Activated CD4-positive, alpha-beta memory T cell treated with anti-CD3 and anti-CD28 coated beads, Interleukin-2, amount 10 ng/mL, durations not matched to agents 7 days and 5 days (primary cell): ENCODE results near the gene SPESP1. TPM values are rescaled to one million over a fixed set of nuclear protein-coding genes. Genes with fewer than 3 reads are reported as not detected.
"Not testable (repeated sequence)": the region's sequence is repeated elsewhere in the genome, so short reads cannot be mapped to it uniquely, and the experiment has no call there.

Experiments
- CTCF ChIA-PET: fragments of 350-600 bp; sonication (Branson Sonifier 250); formaldehyde crosslinking; loops from one replicate; lab custom pipeline; 2021; ENCODE audit warnings: antibody characterized with exemption, inconsistent platforms; lab: Charles Lee
- POLR2A ChIA-PET: fragments of 350-600 bp; sonication (Branson Sonifier 250); formaldehyde crosslinking; loops from one replicate; lab custom pipeline; 2021; ENCODE audit warnings: antibody characterized with exemption; lab: Charles Lee
- DNase-seq: peaks from one replicate; pipeline ENCODE4 v3.0.0-alpha.2; 2020
- H3K27ac Mint-ChIP-seq: one replicate; pipeline ENCODE4 v1.8.0; 2021; ENCODE audit warnings: mild to moderate bottlenecking, mixed read lengths
- H3K27me3 Mint-ChIP-seq: one replicate; pipeline ENCODE4 v1.8.0; 2021; ENCODE audit warnings: mixed read lengths
- H3K36me3 Mint-ChIP-seq: one replicate; pipeline ENCODE4 v1.8.0; 2021; ENCODE audit warnings: low read depth, mixed read lengths
- H3K4me1 Mint-ChIP-seq: one replicate; pipeline ENCODE4 v1.8.0; 2021; ENCODE audit warnings: mixed read lengths
- H3K4me3 Mint-ChIP-seq: one replicate; pipeline ENCODE4 v1.8.0; 2021; ENCODE audit warnings: mild to moderate bottlenecking, mixed read lengths
- H3K9me3 Mint-ChIP-seq: one replicate; pipeline ENCODE4 v1.8.0; 2021; ENCODE audit warnings: mixed read lengths
- total RNA-seq, 2 experiments: library from RNA; stranded (reverse); gene quantifications; one replicate each; pipeline ENCODE4 v1.2.3, GENCODE V29; 2021

Gene SPESP1
- total RNA-seq, 2 experiments from 2014 or later, result 1.1 TPM

DNA sequence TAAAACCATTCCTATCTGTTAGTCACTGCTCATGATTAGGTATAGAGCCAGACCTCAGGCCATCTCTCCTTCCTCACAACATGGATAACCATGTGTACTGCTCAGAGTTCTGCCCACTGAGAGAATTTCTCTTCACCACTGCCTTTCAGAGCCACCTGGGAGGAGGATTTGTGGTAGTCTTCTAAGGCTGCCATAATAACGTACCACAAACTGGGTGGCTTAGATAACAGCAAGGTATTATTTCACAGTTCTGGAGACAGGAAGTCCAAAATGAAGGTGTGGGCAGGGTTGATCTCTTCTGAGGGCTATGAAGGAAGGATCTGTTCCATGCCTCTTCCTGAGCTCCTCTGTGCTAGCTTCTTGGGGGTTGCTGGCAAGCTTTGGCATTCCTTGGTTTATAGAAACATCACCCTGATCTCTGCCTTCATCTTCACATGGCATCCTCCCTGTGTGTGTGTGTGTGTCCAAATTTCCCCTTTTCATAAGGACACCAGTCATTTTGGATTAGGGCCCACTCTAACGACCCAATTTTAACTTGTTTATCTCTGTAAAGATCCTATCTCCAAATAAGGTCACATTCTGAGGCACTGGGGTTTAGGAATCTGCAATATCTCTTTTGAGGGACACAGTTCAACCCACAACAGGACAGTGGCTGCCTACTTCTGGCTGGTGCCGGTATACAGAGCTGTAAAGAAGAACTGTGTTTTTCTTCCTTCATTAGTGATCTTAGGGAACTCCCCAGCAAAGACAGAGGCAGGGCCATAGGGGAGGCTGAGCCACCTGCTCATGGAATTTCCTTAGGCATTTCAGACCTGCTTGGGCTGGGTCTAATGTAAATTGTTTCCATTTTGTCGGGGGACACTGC lies 42.1 kb downstream of the SPESP1 start:
- no peak for DNase-seq
- Mint-ChIP-seq H3K4me3 (no peak overlapping the region), H3K9me3 (peaks cover 8% of the 10 kb centered on the region), H3K27ac (no peak overlapping the region), H3K4me1 (no peaks in the 10 kb centered on the region), H3K36me3 (no peaks in the 10 kb centered on the region), H3K27me3 (peaks cover 36% of the 10 kb centered on the region)
- POLR2A ChIA-PET, result no interaction called here
- CTCF ChIA-PET, result no interaction called here

DNA sequence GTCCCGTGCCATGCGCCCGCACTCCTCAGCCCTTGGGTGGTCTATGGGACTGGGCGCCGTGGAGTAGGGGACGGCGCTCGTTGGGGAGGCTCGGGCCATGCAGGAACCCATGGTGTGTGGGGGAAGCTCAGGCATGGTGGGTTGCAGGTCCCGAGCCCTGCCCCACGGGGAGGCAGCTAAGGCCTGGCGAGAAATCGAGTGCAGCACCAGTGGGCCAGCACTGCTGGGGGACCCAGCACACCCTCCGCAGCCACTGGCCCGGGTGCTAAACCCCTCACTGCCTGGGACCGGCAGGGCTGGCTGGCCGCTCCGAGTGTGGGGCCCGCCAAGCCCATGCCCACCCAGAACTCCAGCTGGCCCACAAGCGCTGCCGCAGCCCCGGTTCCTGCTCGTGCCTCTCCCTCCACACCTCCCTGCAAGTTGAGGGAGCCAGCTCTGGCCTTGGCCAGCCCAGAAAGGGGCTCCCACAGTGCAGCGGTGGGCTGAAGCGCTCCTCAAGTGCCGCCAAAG lies 45.4 kb downstream of the SPESP1 start:
- peaks cover 18% of the 10 kb centered on the region for H3K27me3 Mint-ChIP-seq
- H3K27ac Mint-ChIP-seq, H3K36me3 Mint-ChIP-seq, H3K9me3 Mint-ChIP-seq, DNase-seq, POLR2A ChIA-PET, H3K4me1 Mint-ChIP-seq, H3K4me3 Mint-ChIP-seq: not testable (repeated sequence)
- CTCF ChIA-PET, result interaction anchor here (1.4 kb wide), 1 partner anchor 54 kb away, joined by 3 read pairs; no protein-coding TSS in a partner anchor

DNA sequence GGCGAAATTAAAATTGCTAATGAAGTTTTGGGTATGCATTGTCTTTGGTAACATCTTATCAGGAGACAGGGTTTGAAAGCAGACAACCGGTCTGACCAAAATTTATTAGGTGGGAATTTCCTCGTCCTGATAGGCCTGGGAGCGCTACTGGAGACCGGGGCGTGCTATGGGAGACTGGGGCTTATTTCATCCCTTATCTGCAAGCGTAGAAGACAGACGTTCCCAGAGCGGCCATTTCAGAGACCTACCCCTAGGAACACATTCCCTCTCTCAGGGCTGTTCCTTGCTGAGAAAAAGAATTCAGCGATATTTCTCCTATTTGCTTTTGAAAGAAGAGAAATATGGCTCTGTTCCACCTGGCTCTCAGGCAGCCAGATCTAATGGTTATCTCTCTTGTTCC lies 47.1 kb downstream of the SPESP1 start:
- H3K27ac Mint-ChIP-seq, POLR2A ChIA-PET, CTCF ChIA-PET, H3K4me3 Mint-ChIP-seq, H3K9me3 Mint-ChIP-seq, H3K36me3 Mint-ChIP-seq, DNase-seq, H3K4me1 Mint-ChIP-seq: not testable (repeated sequence)
- H3K27me3 Mint-ChIP-seq, result peaks cover 14% of the 10 kb centered on the region

DNA sequence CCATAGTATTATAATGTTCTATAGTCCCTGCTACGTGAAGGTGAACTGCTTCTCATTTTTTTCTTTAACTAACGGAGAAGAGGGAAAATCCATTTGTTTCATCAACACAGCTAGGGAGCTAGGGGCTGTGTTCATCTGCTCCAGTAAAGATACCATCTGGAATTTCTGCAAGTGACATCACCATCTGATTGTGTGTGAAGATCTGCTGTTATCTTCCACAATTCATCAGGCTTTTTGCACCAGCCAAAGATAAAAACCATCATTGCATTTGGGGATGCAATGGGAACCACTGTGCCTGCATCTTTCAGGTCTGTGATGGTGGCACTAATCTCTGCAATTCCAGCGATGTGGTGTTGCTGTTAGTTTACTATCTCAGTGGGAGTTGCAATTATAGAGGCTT lies 48.7 kb downstream of the SPESP1 start:
- Mint-ChIP-seq H3K4me1 (no peaks in the 10 kb centered on the region), H3K27me3 (peaks cover 8% of the 10 kb centered on the region), H3K4me3 (no peak overlapping the region), H3K27ac (no peak overlapping the region), H3K9me3 (no peaks in the 10 kb centered on the region), H3K36me3 (no peaks in the 10 kb centered on the region)
- POLR2A ChIA-PET, result no interaction called here
- DNase-seq, result no peak
- CTCF ChIA-PET, result no interaction called here

DNA sequence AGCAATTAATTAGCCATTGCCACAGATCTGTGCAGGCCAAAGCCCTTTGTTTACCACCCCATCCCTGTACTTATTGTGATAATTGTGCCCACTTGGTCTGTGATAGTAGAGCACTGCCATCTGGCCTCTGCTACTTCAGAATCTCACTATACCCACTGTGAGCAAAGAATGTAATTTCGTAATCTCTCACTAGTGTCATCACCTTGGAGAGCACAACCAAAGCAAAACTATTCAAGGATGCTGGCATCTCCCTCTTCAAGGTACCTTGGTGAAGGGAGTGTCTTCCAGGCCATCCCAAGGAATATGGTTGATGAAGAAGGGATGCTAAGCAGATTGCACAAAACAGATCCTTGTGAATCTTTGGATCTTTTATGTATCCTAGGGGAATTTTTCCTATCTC lies 49.5 kb downstream of the SPESP1 start:
- Mint-ChIP-seq H3K4me1 (no peaks in the 10 kb centered on the region), H3K27me3 (peaks cover 4% of the 10 kb centered on the region), H3K4me3 (no peak overlapping the region), H3K36me3 (no peaks in the 10 kb centered on the region), H3K9me3 (no peaks in the 10 kb centered on the region), H3K27ac (no peak overlapping the region)
- CTCF ChIA-PET, result no interaction called here
- no peak for DNase-seq
- POLR2A ChIA-PET, result no interaction called here

DNA sequence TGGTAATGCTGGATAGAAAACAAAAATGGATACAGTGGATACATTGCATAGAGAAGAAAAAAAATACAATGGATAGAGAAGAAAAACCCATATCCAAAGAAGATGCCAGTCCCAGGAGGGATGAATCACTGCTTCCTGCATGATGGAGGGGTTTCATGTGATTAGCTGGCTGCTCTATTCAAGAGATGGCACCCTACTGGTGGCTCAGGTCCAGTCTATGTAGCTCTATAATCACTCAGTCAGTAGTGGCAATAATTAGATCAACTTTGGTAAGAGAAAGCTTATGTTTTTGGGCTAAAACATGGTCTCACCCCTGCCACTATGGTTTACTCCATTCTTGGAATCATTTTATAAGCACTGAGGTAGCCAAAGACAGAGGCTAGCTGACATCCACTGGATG lies 50.5 kb downstream of the SPESP1 start:
- no peaks in the 10 kb centered on the region for H3K9me3 Mint-ChIP-seq
- H3K27me3 Mint-ChIP-seq, result peaks cover 3% of the 10 kb centered on the region
- H3K4me3 Mint-ChIP-seq, result no peak overlapping the region
- POLR2A ChIA-PET, result no interaction called here
- no peak for DNase-seq
- CTCF ChIA-PET, result no interaction called here
- no peaks in the 10 kb centered on the region for H3K36me3 Mint-ChIP-seq
- H3K27ac Mint-ChIP-seq, result no peak overlapping the region
- H3K4me1 Mint-ChIP-seq, result no peaks in the 10 kb centered on the region

DNA sequence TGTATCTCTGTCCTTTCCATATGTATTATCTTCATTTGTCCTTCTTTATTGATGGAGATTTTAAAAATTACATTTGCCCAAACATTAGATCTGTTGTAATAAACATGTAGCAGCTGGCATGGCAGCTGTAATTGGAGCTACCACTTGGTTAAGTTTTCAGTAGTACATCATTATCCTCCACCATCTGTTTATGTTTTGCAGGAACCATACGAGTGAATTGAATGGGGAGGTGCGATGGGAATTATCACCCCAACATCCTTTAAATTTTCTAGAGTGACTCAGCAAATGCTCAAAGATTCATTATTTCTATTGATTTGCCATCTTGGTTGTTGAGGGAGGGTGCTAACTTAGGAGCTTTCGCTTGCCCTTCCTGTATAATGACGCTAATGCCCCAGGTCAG lies 51.6 kb downstream of the SPESP1 start:
- no peak overlapping the region for H3K27ac Mint-ChIP-seq
- no peak for DNase-seq
- CTCF ChIA-PET, result no interaction called here
- H3K4me1 Mint-ChIP-seq, result no peaks in the 10 kb centered on the region
- peaks cover 3% of the 10 kb centered on the region for H3K27me3 Mint-ChIP-seq
- POLR2A ChIA-PET, result no interaction called here
- H3K36me3 Mint-ChIP-seq, result no peaks in the 10 kb centered on the region
- H3K4me3 Mint-ChIP-seq, result no peak overlapping the region
- H3K9me3 Mint-ChIP-seq, result no peaks in the 10 kb centered on the region

DNA sequence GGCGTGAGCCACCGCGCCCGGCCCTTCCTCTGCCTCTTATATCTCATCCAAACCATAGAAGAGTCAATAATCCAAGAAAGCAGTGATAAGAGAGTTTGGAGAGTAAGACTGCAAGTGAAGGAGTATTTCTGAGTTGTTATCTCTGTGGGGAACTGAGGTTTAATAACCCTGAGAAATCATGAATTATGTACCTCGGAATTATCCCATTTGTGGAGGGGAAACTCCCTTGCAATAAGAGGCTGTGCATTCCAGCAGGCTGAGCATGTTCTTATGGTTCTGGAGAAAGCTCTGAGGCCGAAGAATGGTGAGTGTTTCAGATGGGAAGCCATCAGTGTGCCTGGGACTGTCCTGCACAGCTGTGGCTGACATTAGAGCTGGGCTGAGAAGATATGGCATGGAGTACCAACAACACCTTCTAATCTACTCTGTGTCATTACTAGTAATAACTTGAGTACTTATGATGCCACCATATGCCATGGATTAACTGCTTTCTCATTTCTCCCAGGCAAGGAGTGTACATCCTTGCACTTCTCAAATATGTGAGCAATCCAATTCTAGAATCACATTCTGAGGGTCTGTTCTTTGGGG lies 52.7 kb downstream of the SPESP1 start:
- POLR2A ChIA-PET, result no interaction called here
- Mint-ChIP-seq H3K9me3 (no peaks in the 10 kb centered on the region), H3K27ac (no peak overlapping the region), H3K4me1 (no peaks in the 10 kb centered on the region), H3K36me3 (no peaks in the 10 kb centered on the region), H3K27me3 (peaks cover 3% of the 10 kb centered on the region), H3K4me3 (no peak overlapping the region)
- CTCF ChIA-PET, result no interaction called here
- DNase-seq, result no peak

DNA sequence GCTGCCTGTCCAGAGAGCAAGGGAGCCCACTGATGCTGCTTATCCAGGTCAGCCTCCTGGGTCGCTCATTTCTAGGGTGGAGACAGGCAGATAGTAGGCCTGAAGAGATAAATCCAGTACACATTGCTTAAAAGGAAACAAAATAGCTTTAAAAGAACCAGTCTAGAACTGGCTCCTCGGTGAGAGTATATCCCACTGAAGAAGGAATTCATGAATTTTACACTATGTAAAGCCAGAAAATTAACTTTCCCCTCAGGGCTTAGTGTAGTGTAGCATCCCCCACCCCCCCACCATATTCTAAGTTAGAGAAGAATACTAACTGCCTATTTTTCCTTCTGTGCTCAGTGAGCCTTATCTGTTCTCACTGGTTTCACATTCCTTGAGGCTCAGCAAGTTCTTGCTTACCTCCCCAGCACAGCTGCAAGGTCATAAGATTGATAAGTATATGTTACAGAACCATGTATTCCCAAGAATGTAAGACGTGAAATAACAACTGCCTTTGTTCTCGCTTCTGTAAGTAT lies 53.7 kb downstream of the SPESP1 start:
- Mint-ChIP-seq H3K9me3 (no peaks in the 10 kb centered on the region), H3K4me3 (no peak overlapping the region), H3K36me3 (no peaks in the 10 kb centered on the region), H3K27ac (no peak overlapping the region), H3K27me3 (peaks cover 6% of the 10 kb centered on the region), H3K4me1 (no peaks in the 10 kb centered on the region)
- DNase-seq, result no peak
- POLR2A ChIA-PET, result no interaction called here
- CTCF ChIA-PET, result no interaction called here

DNA sequence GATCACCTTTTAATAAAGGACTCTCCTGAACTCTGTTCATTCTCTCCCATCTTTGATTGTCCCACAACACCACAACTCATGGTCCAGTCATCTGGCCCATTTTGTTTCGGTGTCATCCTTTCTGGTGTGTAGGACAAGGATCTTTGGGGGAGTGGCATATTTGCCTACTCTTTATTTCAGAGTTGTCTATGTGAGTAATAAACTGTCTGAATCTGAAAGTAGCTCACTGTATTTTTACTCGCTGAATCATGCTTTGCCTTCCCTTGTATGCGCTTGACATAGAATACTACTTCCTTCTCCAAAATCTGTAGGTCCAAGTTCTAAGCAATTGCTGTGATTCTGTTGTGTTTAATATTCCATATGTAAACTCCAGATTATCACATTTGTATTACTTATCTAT lies 54.3 kb downstream of the SPESP1 start:
- peaks cover 6% of the 10 kb centered on the region for H3K27me3 Mint-ChIP-seq
- ChIA-PET CTCF (no interaction called here), POLR2A (no interaction called here)
- no peaks in the 10 kb centered on the region for H3K4me1 Mint-ChIP-seq
- no peaks in the 10 kb centered on the region for H3K9me3 Mint-ChIP-seq
- DNase-seq, result no peak
- no peaks in the 10 kb centered on the region for H3K36me3 Mint-ChIP-seq
- H3K4me3 Mint-ChIP-seq, result no peak overlapping the region
- no peak overlapping the region for H3K27ac Mint-ChIP-seq

DNA sequence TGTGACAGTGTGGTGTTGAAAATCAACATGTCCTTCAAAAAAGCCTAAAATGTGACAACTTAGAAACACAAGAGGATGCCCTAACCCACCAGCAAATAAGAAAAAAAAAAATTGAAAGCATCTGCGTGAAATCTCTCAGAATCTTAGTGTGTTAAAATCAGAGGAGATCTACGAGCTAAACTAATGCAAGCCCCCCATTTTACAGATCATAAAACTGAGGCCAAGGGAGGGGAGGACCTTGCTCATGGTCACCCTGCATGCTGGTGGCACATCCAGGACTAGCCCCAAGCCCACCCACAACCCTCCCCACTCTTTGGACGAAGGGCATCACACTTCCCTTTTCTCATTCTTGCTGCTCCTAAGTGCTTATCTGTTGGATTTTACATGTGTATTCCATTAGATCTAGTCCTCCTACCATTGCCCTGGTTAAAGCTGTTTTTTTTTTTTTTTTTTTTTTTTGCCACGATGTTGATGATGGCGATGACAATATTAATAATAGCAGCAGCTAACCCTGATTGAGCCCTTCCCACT lies 55.1 kb downstream of the SPESP1 start:
- Mint-ChIP-seq H3K27me3 (peaks cover 6% of the 10 kb centered on the region), H3K4me3 (no peak overlapping the region), H3K36me3 (no peaks in the 10 kb centered on the region), H3K27ac (no peak overlapping the region), H3K4me1 (no peaks in the 10 kb centered on the region), H3K9me3 (no peaks in the 10 kb centered on the region)
- no peak for DNase-seq
- POLR2A ChIA-PET, result no interaction called here
- CTCF ChIA-PET, result no interaction called here

DNA sequence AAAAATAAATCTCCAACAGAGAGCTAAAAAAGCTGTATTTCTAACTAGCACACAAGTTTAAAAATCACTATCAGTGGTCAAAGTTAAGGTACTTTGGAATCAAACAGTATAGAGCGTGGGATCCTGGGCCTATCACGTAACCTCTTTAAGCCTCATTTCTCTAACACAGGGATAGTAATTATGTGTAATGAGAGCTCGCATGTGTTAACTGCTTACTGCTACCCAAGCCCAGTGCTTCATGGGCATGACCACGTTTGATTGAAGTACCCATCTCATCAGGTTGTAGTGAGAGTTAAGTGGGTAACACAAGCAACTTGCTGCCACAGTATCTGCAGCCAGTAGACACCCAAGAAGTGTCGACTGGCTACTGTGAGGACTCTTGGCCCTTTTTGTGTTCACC lies 56.0 kb downstream of the SPESP1 start:
- Mint-ChIP-seq H3K27me3 (peaks cover 3% of the 10 kb centered on the region), H3K4me1 (no peaks in the 10 kb centered on the region), H3K36me3 (no peaks in the 10 kb centered on the region), H3K27ac (no peak overlapping the region), H3K9me3 (no peaks in the 10 kb centered on the region), H3K4me3 (no peak overlapping the region)
- ChIA-PET CTCF (no interaction called here), POLR2A (no interaction called here)
- DNase-seq, result no peak

DNA sequence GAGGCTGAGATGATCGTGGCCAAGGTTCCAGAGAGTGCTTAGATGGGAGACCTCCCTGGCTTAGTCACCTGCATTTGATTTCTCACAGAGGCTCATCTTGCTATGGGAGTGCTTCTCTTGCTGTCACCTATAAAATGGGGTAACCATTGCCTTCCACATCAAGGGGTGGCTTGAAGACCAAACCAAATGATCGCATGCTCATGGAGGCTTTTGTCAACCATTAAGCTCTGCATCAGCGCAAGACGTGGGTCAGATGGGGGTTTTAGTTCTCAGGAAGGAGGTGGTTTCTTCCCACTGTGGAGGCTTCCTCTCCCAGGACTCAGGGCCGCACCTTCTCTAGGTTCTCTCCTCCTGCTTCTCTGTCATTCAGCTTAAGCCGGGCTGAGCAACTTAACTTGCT lies 56.8 kb downstream of the SPESP1 start:
- H3K36me3 Mint-ChIP-seq, result no peaks in the 10 kb centered on the region
- POLR2A ChIA-PET, result no interaction called here
- CTCF ChIA-PET, result no interaction called here

More for the DNA sequence above, 56.8 kb downstream of the SPESP1 start:
- no peak overlapping the region for H3K27ac Mint-ChIP-seq
- DNase-seq, result no peak
- H3K27me3 Mint-ChIP-seq, result peaks cover 3% of the 10 kb centered on the region
- H3K4me3 Mint-ChIP-seq, result no peak overlapping the region
- no peaks in the 10 kb centered on the region for H3K4me1 Mint-ChIP-seq
- H3K9me3 Mint-ChIP-seq, result no peaks in the 10 kb centered on the region
